Astrocyte (in vitro differentiated cells and primary cell): ENCODE results near the gene SPSB1. TPM values are rescaled to one million over a fixed set of nuclear protein-coding genes. Genes with fewer than 3 reads are reported as not detected.

ENCODE experiments used
- DNase-seq: peaks from one replicate; pipeline ENCODE4 v3.0.0-alpha.2; 2010; ENCODE audit warnings: low read depth
- FAIRE-seq: peaks from 2 replicates; lab custom pipeline; 2011; peaks lifted over from hg19 to GRCh38; lab: Jason Lieb, UNC
- H2AFZ ChIP-seq: 2 replicates; pipeline ENCODE4 v1.6.0; 2012; ENCODE audit warnings: low read depth, low read length, inconsistent platforms
- H3K27ac ChIP-seq: 2 replicates; pipeline ENCODE4 v1.5.1; 2011; ENCODE audit warnings: low read depth, low read length, inconsistent platforms
- H3K27me3 ChIP-seq: 2 replicates; pipeline ENCODE4 v1.6.0; 2011; ENCODE audit warnings: low read length, inconsistent platforms; ENCODE audit not compliant: insufficient read depth
- H3K36me3 ChIP-seq: 2 replicates; pipeline ENCODE4 v1.5.1; 2011; ENCODE audit warnings: low read length, inconsistent platforms; ENCODE audit not compliant: insufficient read depth
- H3K4me1 ChIP-seq: 2 replicates; pipeline ENCODE4 v1.5.1; 2011; ENCODE audit warnings: low read length, inconsistent platforms; ENCODE audit not compliant: insufficient read depth
- H3K4me2 ChIP-seq: 2 replicates; pipeline ENCODE4 v1.6.0; 2012; ENCODE audit warnings: low read length, inconsistent platforms
- H3K4me3 ChIP-seq: 2 replicates; pipeline ENCODE4 v1.5.1; 2011; ENCODE audit warnings: low read depth, mild to moderate bottlenecking, low read length, inconsistent platforms; ENCODE audit not compliant: insufficient read depth
- H3K79me2 ChIP-seq: 2 replicates; pipeline ENCODE4 v1.6.0; 2012; ENCODE audit warnings: mild to moderate bottlenecking, low read length, inconsistent platforms; ENCODE audit not compliant: insufficient read depth
- H3K9ac ChIP-seq: 2 replicates; pipeline ENCODE4 v1.6.0; 2012; ENCODE audit warnings: mild to moderate bottlenecking, low read length, inconsistent platforms
- H3K9me3 ChIP-seq: 2 replicates; pipeline ENCODE4 v1.5.1; 2012; ENCODE audit warnings: low read depth, mild to moderate bottlenecking, low read length, inconsistent platforms; ENCODE audit not compliant: insufficient read depth
- H4K20me1 ChIP-seq: 2 replicates; pipeline ENCODE4 v1.6.0; 2012; ENCODE audit warnings: low read length, inconsistent platforms; ENCODE audit not compliant: insufficient read depth
- H3K27ac Mint-ChIP-seq: one replicate; pipeline ENCODE4 v1.8.0; 2021; ENCODE audit warnings: mild to moderate bottlenecking, mixed read lengths; ENCODE audit not compliant: unreplicated experiment
- H3K27me3 Mint-ChIP-seq: one replicate; pipeline ENCODE4 v1.8.0; 2021; ENCODE audit warnings: low read depth, mixed read lengths; ENCODE audit not compliant: unreplicated experiment
- H3K36me3 Mint-ChIP-seq: one replicate; pipeline ENCODE4 v1.8.0; 2021; ENCODE audit warnings: low read depth, mixed read lengths; ENCODE audit not compliant: unreplicated experiment
- H3K4me1 Mint-ChIP-seq: one replicate; pipeline ENCODE4 v1.8.0; 2021; ENCODE audit warnings: low read depth, mixed read lengths; ENCODE audit not compliant: unreplicated experiment
- H3K4me3 Mint-ChIP-seq: one replicate; pipeline ENCODE4 v1.8.0; 2021; ENCODE audit warnings: mild to moderate bottlenecking, moderate library complexity, mixed read lengths; ENCODE audit not compliant: unreplicated experiment
- H3K9me3 Mint-ChIP-seq: one replicate; pipeline ENCODE4 v1.8.0; 2021; ENCODE audit warnings: mild to moderate bottlenecking, mixed read lengths; ENCODE audit not compliant: unreplicated experiment
- CTCF ChIP-seq: IDR thresholded peaks from 2 replicates; pipeline ENCODE4 v1.5.1; 2011; ENCODE audit warnings: low read depth, mild to moderate bottlenecking, inconsistent platforms, low read length, moderate library complexity; ENCODE audit not compliant: insufficient read depth
- EZH2 ChIP-seq: IDR thresholded peaks from 2 replicates; pipeline ENCODE4 v1.6.1; 2012; ENCODE audit warnings: mild to moderate bottlenecking, low read length, inconsistent platforms; ENCODE audit not compliant: insufficient read depth
- total RNA-seq: library from RNA; stranded (reverse); gene quantifications from 2 replicates; pipeline ENCODE4 v1.2.1, GENCODE V29; 2021

Gene SPSB1
- total RNA-seq, 1 donor from 2014 or later = 53.5 TPM

- TF ChIP-seq EZH2 = no peak
- no peak for TF ChIP-seq CTCF
- Histone ChIP-seq H2AFZ (no peak overlapping the region), H3K9ac (no peak overlapping the region), H3K36me3 (no peaks in the 10 kb centered on the region), H3K27me3 (no peaks in the 10 kb centered on the region), H3K4me3 (no peak overlapping the region), H3K4me2 (no peak overlapping the region), H3K79me2 (no peaks in the 10 kb centered on the region), H3K9me3 (no peaks in the 10 kb centered on the region), H4K20me1 (no peaks in the 10 kb centered on the region), H3K4me1 (peaks cover 40% of the 10 kb centered on the region), H3K27ac (peak overlapping the region; percentile 22)
- Mint-ChIP-seq H3K27me3 (peaks cover 4% of the 10 kb centered on the region), H3K9me3 (peaks cover 9% of the 10 kb centered on the region), H3K4me3 (no peak overlapping the region), H3K36me3 (peaks cover 3% of the 10 kb centered on the region), H3K4me1 (peaks cover 34% of the 10 kb centered on the region), H3K27ac (no peak overlapping the region)
- DNase-seq = no peak
- no peak for FAIRE-seq
Measured at GRCh38 chr1:9402717-9403225, 110.1 kb downstream of the SPSB1 start.

GRCh38 chr1:9404117-9404914, 111.6 kb downstream of the SPSB1 start:
- FAIRE-seq = no peak
- no peak overlapping the region for H3K4me3 ChIP-seq

More at GRCh38 chr1:9404117-9404914, 111.6 kb downstream of the SPSB1 start:
- Mint-ChIP-seq H3K9me3 (peaks cover 9% of the 10 kb centered on the region), H3K27me3 (peaks cover 4% of the 10 kb centered on the region), H3K36me3 (peaks cover 3% of the 10 kb centered on the region), H3K4me3 (no peak overlapping the region), H3K4me1 (peaks cover 26% of the 10 kb centered on the region), H3K27ac (peak overlapping the region; percentile 47)
- Histone ChIP-seq H3K4me2 (no peak overlapping the region), H3K36me3 (no peaks in the 10 kb centered on the region), H3K4me1 (peaks cover 30% of the 10 kb centered on the region), H3K27ac (no peak overlapping the region), H3K9me3 (no peaks in the 10 kb centered on the region), H3K79me2 (no peaks in the 10 kb centered on the region), H3K27me3 (no peaks in the 10 kb centered on the region), H4K20me1 (no peaks in the 10 kb centered on the region), H2AFZ (no peak overlapping the region), H3K9ac (no peak overlapping the region)
- TF ChIP-seq CTCF (no peak), EZH2 (no peak)
- DNase-seq = no peak
